GM12892 (cell line): ENCODE measurements around the gene SPRYD3.
"Not testable (repeated sequence)": the region's sequence is repeated elsewhere in the genome, so short reads cannot be mapped to it uniquely, and the experiment has no call there.

Source experiments
- POLR2A ChIP-seq: IDR thresholded peaks from 2 replicates; pipeline ENCODE4 v1.6.1; 2011; ENCODE audit warnings: low read depth, low read length, control low read depth
- POLR2AphosphoS5 ChIP-seq: IDR thresholded peaks from 2 replicates; pipeline ENCODE4 v1.6.1; 2011; ENCODE audit warnings: low read depth, low read length, control low read depth

DNA sequence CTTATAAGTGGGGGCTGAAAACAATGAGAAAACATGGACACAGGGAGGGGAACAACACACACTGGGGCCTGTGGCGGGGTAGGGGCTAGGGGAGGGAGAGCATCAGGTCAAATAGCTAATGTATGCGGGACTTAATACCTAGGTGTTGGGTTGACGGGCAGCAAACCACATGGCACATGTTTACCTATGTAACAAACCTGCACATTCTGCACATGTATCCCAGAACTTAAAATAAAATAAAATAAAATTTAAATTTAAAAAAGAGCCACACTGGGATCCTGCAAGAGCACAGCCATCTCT lies 16.4 kb upstream of the SPRYD3 start:
- TF ChIP-seq POLR2AphosphoS5, POLR2A: not testable (repeated sequence)
